Limb (tissue), 2 donors: Measurements from ENCODE around the gene AKAP8L.
A peak's percentile ranks its signal among the peaks of the same experiment; 100 is the strongest.

Experiments
- DNase-seq, 2 donors: peaks; one replicate each; pipeline ENCODE4 v3.0.0-alpha.2; 2016; ENCODE audit errors: extremely low spot score in 2 of 2

The AKAP8L gene

GRCh38 chr19:15436012-15436825, 17.4 kb upstream of the AKAP8L start:
- no peak for DNase-seq

GRCh38 chr19:15433519-15434069, 14.8 kb upstream of the AKAP8L start:
- no peak for DNase-seq

GRCh38 chr19:15432629-15433518, 14.1 kb upstream of the AKAP8L start:
- DNase-seq: peak; percentile 93 to 96

GRCh38 chr19:15432018-15432494, 13.3 kb upstream of the AKAP8L start:
- no peak for DNase-seq

- DNase-seq: no peak
These were observed 12.7 kb upstream of the AKAP8L start for GRCh38 chr19:15431396-15432017.

- DNase-seq: no peak
These were observed 11.8 kb upstream of the AKAP8L start for GRCh38 chr19:15430526-15431120.

- DNase-seq: no peak
These were observed 11.2 kb upstream of the AKAP8L start for GRCh38 chr19:15429825-15430467.

GRCh38 chr19:15428956-15429824, 10.4 kb upstream of the AKAP8L start:
- DNase-seq: no peak

- DNase-seq: no peak
These were observed 9.2 kb upstream of the AKAP8L start for GRCh38 chr19:15427991-15428471.

GRCh38 chr19:15427350-15427700, 8.5 kb upstream of the AKAP8L start:
- DNase-seq: no peak

GRCh38 chr19:15426485-15427349, 7.9 kb upstream of the AKAP8L start:
- DNase-seq: no peak

- no peak for DNase-seq
These were observed 6.6 kb upstream of the AKAP8L start for GRCh38 chr19:15425321-15425950.

- no peak for DNase-seq
These were observed 6.0 kb upstream of the AKAP8L start for GRCh38 chr19:15424692-15425272.

- DNase-seq: no peak
These were observed 5.3 kb upstream of the AKAP8L start for GRCh38 chr19:15424121-15424520.

GRCh38 chr19:15423130-15423529, 4.3 kb upstream of the AKAP8L start:
- DNase-seq: no peak

GRCh38 chr19:15422296-15423075, 3.7 kb upstream of the AKAP8L start:
- DNase-seq: no peak

- DNase-seq: peak in 1 of 2 donors; percentile 45
These were observed 3.0 kb upstream of the AKAP8L start for GRCh38 chr19:15421721-15422260.
